Small intestine (tissue), 16 donors: ENCODE results near the gene C6orf141. TPM values are rescaled to one million over a fixed set of nuclear protein-coding genes. Genes with fewer than 3 reads are reported as not detected.
A peak's percentile ranks its signal among the peaks of the same experiment; 100 is the strongest.

Source experiments
- DNase-seq, 2 donors: peaks; one replicate each; pipeline versions ENCODE4 v3.0.0 to v3.0.0-alpha.2; 2013
- FAIRE-seq: peaks from 2 replicates; lab custom pipeline; 2012; peaks lifted over from hg19 to GRCh38; lab: Jason Lieb, UNC
- H3K27ac ChIP-seq, 3 donors: one replicate each; pipeline ENCODE4 v1.5.1; 2013; ENCODE audit warnings: low read length in 2 of 3, mild to moderate bottlenecking in 2 of 3, control low read depth in 1 of 3, inconsistent platforms in 1 of 3, low read depth in 1 of 3, moderate library complexity in 1 of 3
- H3K27me3 ChIP-seq, 3 donors: one replicate each; pipeline ENCODE4 v1.6.1; 2013; ENCODE audit warnings: low read length in 3 of 3, inconsistent platforms in 1 of 3; ENCODE audit not compliant: control insufficient read depth in 3 of 3, insufficient read depth in 3 of 3
- H3K36me3 ChIP-seq, 3 donors: one replicate each; pipeline ENCODE4 v1.6.1; 2013; ENCODE audit warnings: low read length in 3 of 3, inconsistent platforms in 1 of 3, low read depth in 1 of 3, mild to moderate bottlenecking in 1 of 3, moderate library complexity in 1 of 3; ENCODE audit not compliant: control insufficient read depth in 3 of 3, insufficient read depth in 2 of 3
- H3K4me1 ChIP-seq, 3 donors: one replicate each; pipeline ENCODE4 v1.6.1; 2013; ENCODE audit warnings: low read length in 2 of 3, inconsistent platforms in 1 of 3, low read depth in 1 of 3, mild to moderate bottlenecking in 1 of 3, moderate library complexity in 1 of 3; ENCODE audit not compliant: control insufficient read depth in 3 of 3, insufficient read depth in 2 of 3
- H3K4me3 ChIP-seq, 3 donors: one replicate each; pipeline ENCODE4 v1.5.1; 2013; ENCODE audit warnings: low read length in 3 of 3, control low read depth in 1 of 3, inconsistent platforms in 1 of 3, low read depth in 1 of 3, mild to moderate bottlenecking in 1 of 3, moderate library complexity in 1 of 3
- H3K9me3 ChIP-seq, 2 donors: one replicate each; pipeline ENCODE4 v1.6.1; 2013; ENCODE audit warnings: low read depth in 1 of 2, low read length in 1 of 2; ENCODE audit not compliant: control insufficient read depth in 2 of 2, insufficient read depth in 1 of 2
- WGBS, 3 donors: extraction: QIAGEN DNeasy Blood & Tissue Kit; methylation state at CpG; one replicate each; pipeline ENCODE4 v1.1.7; 2013; 5-methylcytosine and 5-hydroxymethylcytosine counted together
- long read RNA-seq, 10 donors: transcript quantifications; one replicate each; lab custom pipeline, GENCODE V29; 2026
- polyA plus RNA-seq, 4 donors: library from polyadenylated mRNA; stranded (reverse) in 3 of 4; unstranded in 1 of 4; fragments of 200-250 nt in 3 of 4; fragments of 120-200 nt in 1 of 4; gene quantifications; one replicate each; pipeline versions ENCODE4 v1.2.1 to v1.2.3, GENCODE V29; 2013
- donor health status: healthy with polysubstance abuse.
- donor health status: control.
- donor health status: control.
- donor health status: Bipolar disorder and iron deficiency.
- donor health status: healthy.

Gene C6orf141
- 10 to 100 TPM in 1 of 4 donors, 1 to 10 TPM in 2, not detected in 1; 3.2 to 19.5 (median 5.5) TPM for polyA plus RNA-seq
- long read RNA-seq, donor 1, partial matches to known transcripts: 0 of 2 reads
- long read RNA-seq, donor 1, other reads (novel, unspliced or antisense): 0 of 2 reads
- long read RNA-seq, donor 2, partial matches to known transcripts: 0 of 2 reads
- long read RNA-seq, donor 2, other reads (novel, unspliced or antisense): 0 of 2 reads
- long read RNA-seq, donor 3, partial matches to known transcripts: 0 of 1 reads
- long read RNA-seq, donor 3, other reads (novel, unspliced or antisense): 0 of 1 reads
- long read RNA-seq, donor 4: 0 reads
- long read RNA-seq, donor 5, partial matches to known transcripts: 0 of 1 reads
- long read RNA-seq, donor 5, other reads (novel, unspliced or antisense): 0 of 1 reads
- long read RNA-seq, donor 6, partial matches to known transcripts: 0 of 3 reads
- long read RNA-seq, donor 6, other reads (novel, unspliced or antisense): 0 of 3 reads
- long read RNA-seq, donor 7: 0 reads
- long read RNA-seq, donor 8: 0 reads
- long read RNA-seq, donor 9, partial matches to known transcripts: 0 of 3 reads
- long read RNA-seq, donor 9, other reads (novel, unspliced or antisense): 0 of 3 reads
- long read RNA-seq, donor 10, partial matches to known transcripts: 0 of 2 reads
- long read RNA-seq, donor 10, other reads (novel, unspliced or antisense): 0 of 2 reads

DNA sequence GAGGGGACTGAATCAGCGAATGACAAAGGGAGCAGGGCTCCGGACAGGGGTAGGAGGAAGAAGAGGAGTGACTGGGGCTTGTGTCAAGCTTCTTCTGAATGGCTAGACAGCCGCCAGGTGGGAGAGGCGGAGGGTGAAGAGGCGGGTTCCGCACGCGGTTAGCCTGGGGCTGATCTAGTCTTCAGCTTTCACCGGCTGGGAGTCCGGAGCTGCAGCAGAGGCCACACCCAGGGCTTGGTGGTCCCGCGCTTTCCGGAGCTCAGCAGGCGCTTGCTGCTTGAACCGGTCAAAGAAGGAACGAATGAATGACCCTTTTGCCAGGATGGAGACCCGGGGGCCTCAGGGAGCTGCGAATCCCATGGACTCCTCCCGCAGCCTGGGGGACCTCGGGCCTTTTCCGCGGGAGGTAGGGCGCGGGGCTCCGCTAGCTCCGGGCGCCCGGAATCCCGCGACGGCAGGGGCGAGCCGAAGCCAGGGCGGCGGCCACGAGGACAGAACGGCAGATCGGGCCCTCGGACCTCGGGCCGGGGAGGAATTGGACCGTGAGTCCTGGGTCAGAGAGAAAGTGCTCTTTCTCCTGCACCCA is at the start of gene C6orf141:
TSS of gene C6orf141 (plus strand) at position 177 of the 586 bp plus-strand sequence. CDS start at position 302, 125 bp downstream.
- DNase-seq: peak; percentile 53 to 74
- Histone ChIP-seq H3K9me3 (no peaks in the 10 kb centered on the region), H3K27me3 (peaks cover 0 to 6% (median 0%) of the 10 kb centered on the region in 3 donors), H3K36me3 (no peaks in the 10 kb centered on the region), H3K4me3 (peak within 1 kb of the TSS; percentile 16 to 64 (median 54)), H3K27ac (peak within 1 kb of the TSS in 1 of 3 donors; percentile 67), H3K4me1 (peaks cover 0 to 5% (median 0%) of the 10 kb centered on the region in 3 donors)
- no peak for FAIRE-seq
- WGBS, 3 donors: 1 to 2% (median 1%) methylated on average over 42 of the region's 42 CpGs

DNA sequence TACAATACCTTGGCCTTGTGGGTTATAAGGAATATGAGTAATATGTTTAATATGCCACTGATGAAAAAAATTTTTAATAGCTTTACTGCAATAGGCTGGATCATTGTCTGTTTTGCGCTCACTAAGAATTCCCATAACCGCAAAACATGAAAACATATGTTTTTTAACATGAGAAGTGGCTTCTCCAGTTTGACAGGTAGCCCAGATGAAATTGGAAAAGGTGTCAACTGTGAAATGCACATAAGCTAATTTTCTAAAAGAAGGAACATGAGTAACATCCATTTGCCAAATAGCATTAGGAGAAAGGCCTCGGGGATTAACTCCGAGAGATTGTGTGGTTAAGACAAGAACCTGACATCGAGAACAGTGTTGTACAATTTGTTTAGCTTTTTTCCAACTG is 45.8 kb upstream of the C6orf141 start:
- DNase-seq (no peak), FAIRE-seq (no peak)
- Histone ChIP-seq H3K36me3 (no peaks in the 10 kb centered on the region), H3K4me3 (no peak overlapping the region), H3K4me1 (no peaks in the 10 kb centered on the region), H3K27ac (no peak overlapping the region), H3K9me3 (no peaks in the 10 kb centered on the region), H3K27me3 (no peaks in the 10 kb centered on the region)
- 78 to 97% (median 88%) methylated on average over 5 of the region's 5 CpGs for WGBS, 3 donors

DNA sequence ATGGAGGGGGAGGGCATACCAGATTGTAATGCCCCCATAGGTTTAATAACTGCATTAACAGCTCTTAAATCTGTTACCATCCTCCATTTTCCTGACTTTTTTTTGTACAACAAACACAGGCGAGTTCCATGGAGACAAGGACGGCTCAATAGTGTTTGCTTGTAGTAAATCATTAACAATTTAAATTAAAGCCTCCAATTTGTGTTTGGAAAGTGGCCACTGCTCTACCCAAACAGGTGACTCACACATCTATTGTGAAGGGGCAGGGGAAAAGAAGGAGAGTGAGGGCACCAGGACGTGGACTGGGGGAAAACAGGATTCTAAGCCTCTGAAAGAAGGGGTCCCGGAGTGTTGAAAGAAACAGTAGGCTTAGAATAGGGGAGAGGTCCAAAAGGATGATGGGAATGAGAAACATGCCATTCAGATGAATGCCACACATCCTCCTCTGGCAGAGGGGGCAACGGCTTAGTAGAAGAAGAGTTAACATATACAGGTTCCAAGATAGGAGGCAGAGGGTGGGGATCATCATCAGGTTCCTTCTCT is 43.8 kb upstream of the C6orf141 start:
- H3K9me3 ChIP-seq: no peaks in the 10 kb centered on the region
- 21 to 66% (median 35%) methylated on average over 5 of the region's 5 CpGs for WGBS, 3 donors
- H3K27ac ChIP-seq: peak overlapping the region in 1 of 3 donors; percentile 22
- DNase-seq: peak; percentile 26 to 54
- H3K36me3 ChIP-seq: no peaks in the 10 kb centered on the region
- no peak for FAIRE-seq
- H3K4me1 ChIP-seq: no peaks in the 10 kb centered on the region
- H3K4me3 ChIP-seq: no peak overlapping the region
- no peaks in the 10 kb centered on the region for H3K27me3 ChIP-seq

DNA sequence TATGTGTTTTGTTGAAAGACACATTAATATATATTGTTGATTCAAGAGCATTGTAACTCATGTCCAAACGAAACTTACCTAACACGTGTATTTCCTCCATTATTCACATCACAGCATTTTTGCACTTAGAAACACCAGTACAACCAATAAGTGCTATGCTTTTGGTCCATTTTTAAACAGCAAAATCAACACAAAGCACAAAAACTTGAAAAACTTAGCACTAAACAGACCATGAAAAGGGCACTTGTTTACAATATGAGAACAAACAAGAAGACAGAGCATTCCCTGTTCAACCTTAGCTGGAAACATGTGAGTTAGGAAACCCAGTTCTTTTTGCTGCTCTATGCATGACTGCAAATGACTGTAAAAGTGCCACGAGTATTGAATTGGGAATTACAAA is 41.1 kb upstream of the C6orf141 start:
- FAIRE-seq: no peak
- no peaks in the 10 kb centered on the region for H3K27me3 ChIP-seq
- H3K36me3 ChIP-seq: no peaks in the 10 kb centered on the region
- H3K4me1 ChIP-seq: no peaks in the 10 kb centered on the region
- no peak for DNase-seq
- no peaks in the 10 kb centered on the region for H3K9me3 ChIP-seq
- 79 to 87% (median 81%) methylated on average over 3 of the region's 3 CpGs for WGBS, 3 donors
- H3K4me3 ChIP-seq: no peak overlapping the region
- no peak overlapping the region for H3K27ac ChIP-seq

DNA sequence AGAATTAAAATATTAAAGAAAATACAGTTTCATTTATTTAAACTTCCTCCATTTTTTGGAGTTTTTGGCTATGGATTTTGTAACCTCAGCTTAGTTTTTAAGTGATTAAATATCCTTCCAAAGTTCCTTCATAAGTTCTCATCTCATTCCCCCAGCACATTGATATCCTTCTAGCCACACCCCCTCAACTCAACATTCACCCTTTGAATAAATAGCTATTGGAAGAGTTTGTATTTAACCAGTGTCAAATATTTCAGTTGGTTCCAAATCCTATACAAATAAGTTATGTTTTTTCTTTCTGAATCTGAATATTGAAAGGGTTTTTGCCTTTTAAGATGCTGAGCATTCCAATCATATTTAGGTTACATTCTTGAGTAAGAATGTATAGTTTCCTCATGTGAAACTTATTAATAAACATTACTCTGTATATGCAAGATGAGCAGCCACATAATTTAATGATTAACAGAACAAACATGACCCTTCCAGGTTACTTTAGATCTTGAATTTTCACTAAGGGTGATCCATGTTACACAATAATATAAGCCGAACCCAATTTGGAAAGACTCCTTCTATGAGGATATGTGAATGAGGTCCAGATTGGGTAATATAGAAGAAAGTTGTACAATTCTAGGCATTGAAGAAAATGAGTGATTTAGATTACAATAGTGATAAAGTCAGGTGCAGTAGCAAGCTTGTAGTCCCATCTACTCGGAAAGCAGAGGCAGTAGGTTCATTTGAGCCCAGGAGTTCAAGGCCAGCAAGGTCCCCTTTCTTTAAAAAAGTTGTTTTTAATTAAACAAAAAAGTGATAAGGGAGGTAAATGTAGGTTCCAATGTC is 37.1 kb upstream of the C6orf141 start:
- Histone ChIP-seq H3K36me3 (no peaks in the 10 kb centered on the region), H3K9me3 (no peaks in the 10 kb centered on the region), H3K27ac (no peak overlapping the region), H3K27me3 (peaks cover 0 to 3% (median 0%) of the 10 kb centered on the region in 3 donors), H3K4me1 (no peaks in the 10 kb centered on the region), H3K4me3 (no peak overlapping the region)
- DNase-seq: no peak
- 54 to 69% (median 62%) methylated on average over 2 of the region's 2 CpGs for WGBS, 3 donors
- no peak for FAIRE-seq

DNA sequence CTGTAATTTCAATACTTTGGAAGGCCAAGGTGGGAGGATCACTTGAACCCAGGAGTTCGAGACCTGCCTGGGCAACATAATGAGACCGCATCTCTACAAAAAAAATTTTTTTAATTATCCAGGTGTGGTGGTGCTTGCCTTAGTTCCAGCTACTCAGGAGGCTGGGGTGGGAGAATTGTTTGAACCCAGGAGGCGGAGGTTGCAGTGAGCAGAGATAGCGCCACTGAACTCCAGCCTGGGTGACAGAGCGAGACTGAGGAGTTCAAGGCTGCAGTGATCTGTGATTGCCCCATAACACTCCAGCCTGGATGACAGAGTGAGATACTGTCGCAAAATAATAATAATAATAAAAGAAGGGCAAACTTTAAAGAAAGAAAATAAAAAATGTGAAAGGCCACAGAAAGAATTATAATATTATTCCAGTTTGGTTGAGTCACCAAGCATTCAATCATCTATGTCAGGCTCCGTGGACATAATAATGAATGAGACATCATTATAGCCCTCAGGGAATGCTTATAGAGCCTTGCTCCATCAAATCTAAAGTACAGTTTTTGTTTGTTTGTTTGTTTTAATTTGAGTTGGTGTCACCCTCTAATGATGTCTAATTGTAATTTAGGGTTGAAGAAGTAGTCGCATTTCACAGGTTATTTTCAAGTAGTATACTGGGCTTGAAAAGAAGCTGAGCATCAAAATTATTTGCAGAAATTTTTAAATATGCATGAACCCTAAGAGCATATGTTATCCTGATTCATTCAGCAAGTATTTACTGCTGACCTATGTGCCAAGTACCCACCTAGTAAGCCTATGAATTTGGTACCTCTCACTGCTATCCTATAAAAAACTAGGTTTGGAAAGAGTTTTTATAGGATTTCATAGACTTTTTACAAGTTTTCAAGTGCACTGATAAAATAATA is 35.6 kb upstream of the C6orf141 start:
- H3K36me3 ChIP-seq: no peaks in the 10 kb centered on the region
- FAIRE-seq (no peak), DNase-seq (no peak)
- no peak overlapping the region for H3K27ac ChIP-seq
- H3K27me3 ChIP-seq: peaks cover 0 to 3% (median 0%) of the 10 kb centered on the region in 3 donors
- no peaks in the 10 kb centered on the region for H3K9me3 ChIP-seq
- H3K4me3 ChIP-seq: no peak overlapping the region
- H3K4me1 ChIP-seq: no peaks in the 10 kb centered on the region
- WGBS, 3 donors: 74 to 77% (median 76%) methylated on average over 8 of the region's 8 CpGs

DNA sequence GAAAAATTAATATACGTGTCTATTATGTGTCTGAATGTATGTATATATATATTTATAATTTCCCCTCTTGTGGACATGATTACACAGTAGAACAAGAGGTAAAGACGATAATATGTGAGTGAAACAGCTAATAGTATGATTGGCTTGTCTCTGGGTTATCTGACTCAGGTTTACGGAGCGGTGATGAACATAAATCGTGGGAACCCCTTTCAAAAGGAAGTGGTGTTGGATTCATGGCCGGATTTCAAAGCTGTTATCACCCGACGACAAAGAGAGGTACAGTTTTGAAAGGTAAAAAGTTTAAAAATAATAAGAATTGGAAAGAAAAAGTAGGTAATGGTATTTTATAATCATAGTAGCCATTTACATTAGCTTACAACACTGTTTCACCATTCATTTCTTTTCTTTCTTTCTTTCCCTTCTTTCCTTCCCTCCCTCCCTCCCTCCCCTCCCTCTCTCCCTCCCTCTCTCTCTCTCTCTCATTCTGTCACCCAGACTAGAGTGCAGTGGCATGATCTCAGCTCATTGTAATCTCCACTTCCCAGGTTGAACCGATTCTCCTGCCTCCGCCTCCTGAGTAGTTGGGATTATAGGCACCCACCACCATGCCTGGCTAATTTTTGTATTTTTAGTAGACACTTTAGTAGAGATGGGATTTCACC is 34.9 kb upstream of the C6orf141 start:
- Histone ChIP-seq H3K4me3 (no peak overlapping the region), H3K9me3 (no peaks in the 10 kb centered on the region), H3K36me3 (no peaks in the 10 kb centered on the region), H3K4me1 (no peaks in the 10 kb centered on the region), H3K27ac (no peak overlapping the region), H3K27me3 (peaks cover 0 to 3% (median 0%) of the 10 kb centered on the region in 3 donors)
- FAIRE-seq (no peak), DNase-seq (no peak)
- WGBS, 3 donors: 75 to 80% (median 78%) methylated on average over 10 of the region's 10 CpGs
